Activated naive CD8-positive, alpha-beta T cell treated with anti-CD3 and anti-CD28 coated beads, Interleukin-2, amount 10 ng/mL, durations not matched to agents 7 days and 5 days (primary cell): ENCODE measurements around the gene PLCE1. TPM values are rescaled to one million over a fixed set of nuclear protein-coding genes. Genes with fewer than 3 reads are reported as not detected.
"Not testable (repeated sequence)": the region's sequence is repeated elsewhere in the genome, so short reads cannot be mapped to it uniquely, and the experiment has no call there.

Source experiments
- ATAC-seq: fragments of 150-1000 bp; cut with Tn5 transposase; one replicate; pipeline ENCODE4 v1.10.0; 2021; ENCODE audit warnings: low read depth, moderate library complexity
- POLR2A ChIA-PET: fragments of 350-600 bp; sonication (Branson Sonifier 250); formaldehyde crosslinking; loops from one replicate; lab custom pipeline; 2021; ENCODE audit warnings: antibody characterized with exemption; lab: Charles Lee
- DNase-seq: peaks from one replicate; pipeline ENCODE4 v3.0.0; 2021
- H3K27ac Mint-ChIP-seq: one replicate; pipeline ENCODE4 v1.8.0; 2022; ENCODE audit warnings: mild to moderate bottlenecking, mixed read lengths
- H3K27me3 Mint-ChIP-seq: one replicate; pipeline ENCODE4 v1.8.0; 2022; ENCODE audit warnings: mild to moderate bottlenecking, moderate library complexity, mixed read lengths
- H3K36me3 Mint-ChIP-seq: one replicate; pipeline ENCODE4 v1.8.0; 2021; ENCODE audit warnings: mild to moderate bottlenecking, mixed read lengths
- H3K4me1 Mint-ChIP-seq: one replicate; pipeline ENCODE4 v1.8.0; 2021; ENCODE audit warnings: mixed read lengths
- H3K4me3 Mint-ChIP-seq: one replicate; pipeline ENCODE4 v1.8.0; 2022; ENCODE audit warnings: mild to moderate bottlenecking, moderate library complexity, mixed read lengths
- H3K9me3 Mint-ChIP-seq: one replicate; pipeline ENCODE4 v1.8.0; 2021; ENCODE audit warnings: mixed read lengths
- total RNA-seq, 2 experiments: library from RNA; stranded (reverse); gene quantifications; one replicate each; pipeline ENCODE4 v1.2.3, GENCODE V29; 2021

The PLCE1 gene
- total RNA-seq, result not detected

- H3K9me3 Mint-ChIP-seq, result no peaks in the 10 kb centered on the region
- H3K27ac Mint-ChIP-seq, result no peak within 1 kb of the TSS
- H3K27me3 Mint-ChIP-seq, result peaks cover 45% of the 10 kb centered on the region
- peak; percentile 41 for DNase-seq
- POLR2A ChIA-PET, result no interaction called here
- H3K36me3 Mint-ChIP-seq, result no peaks in the 10 kb centered on the region
- no peaks in the 10 kb centered on the region for H3K4me1 Mint-ChIP-seq
- ATAC-seq, result peak; percentile 73
- H3K4me3 Mint-ChIP-seq, result peak within 1 kb of the TSS; percentile 59
These were observed at the start of gene PLCE1 for GRCh38 chr10:93993782-93994437. Gene PLCE1, plus strand, starts transcription at chr10:93993931. Its CDS starts 37,116 bp downstream, at chr10:94031047.

GRCh38 chr10:93945819-93946218 is 47.9 kb upstream of the PLCE1 start:
- Mint-ChIP-seq H3K27ac (no peak overlapping the region), H3K36me3 (no peaks in the 10 kb centered on the region), H3K27me3 (no peaks in the 10 kb centered on the region), H3K4me1 (no peaks in the 10 kb centered on the region), H3K9me3 (no peaks in the 10 kb centered on the region), H3K4me3 (no peak overlapping the region)
- DNase-seq, result no peak
- POLR2A ChIA-PET, result no interaction called here
- ATAC-seq, result no peak

GRCh38 chr10:93947055-93947454 is 46.7 kb upstream of the PLCE1 start:
- Mint-ChIP-seq H3K4me1 (no peaks in the 10 kb centered on the region), H3K27ac (no peak overlapping the region), H3K27me3 (peaks cover 2% of the 10 kb centered on the region), H3K36me3 (no peaks in the 10 kb centered on the region), H3K4me3 (no peak overlapping the region), H3K9me3 (no peaks in the 10 kb centered on the region)
- DNase-seq (no peak), ATAC-seq (no peak)
- POLR2A ChIA-PET, result no interaction called here

GRCh38 chr10:93947524-93947923 is 46.2 kb upstream of the PLCE1 start:
- ATAC-seq, result no peak
- H3K4me1 Mint-ChIP-seq, result no peaks in the 10 kb centered on the region
- H3K4me3 Mint-ChIP-seq, result no peak overlapping the region
- H3K27ac Mint-ChIP-seq, result no peak overlapping the region
- H3K36me3 Mint-ChIP-seq, result no peaks in the 10 kb centered on the region
- no peak for DNase-seq
- peaks cover 2% of the 10 kb centered on the region for H3K27me3 Mint-ChIP-seq
- no peaks in the 10 kb centered on the region for H3K9me3 Mint-ChIP-seq
- POLR2A ChIA-PET, result no interaction called here

- DNase-seq (no peak), ATAC-seq (no peak)
- Mint-ChIP-seq H3K9me3 (no peaks in the 10 kb centered on the region), H3K27ac (peak overlapping the region; percentile 12), H3K4me1 (no peaks in the 10 kb centered on the region), H3K27me3 (peaks cover 2% of the 10 kb centered on the region), H3K4me3 (no peak overlapping the region), H3K36me3 (no peaks in the 10 kb centered on the region)
- POLR2A ChIA-PET, result no interaction called here
These were observed 41.8 kb upstream of the PLCE1 start for GRCh38 chr10:93951905-93952304.

- H3K4me3 Mint-ChIP-seq, result no peak overlapping the region
- no peaks in the 10 kb centered on the region for H3K9me3 Mint-ChIP-seq
- ATAC-seq, result no peak
- no peak overlapping the region for H3K27ac Mint-ChIP-seq
- peaks cover 2% of the 10 kb centered on the region for H3K27me3 Mint-ChIP-seq
- no peaks in the 10 kb centered on the region for H3K36me3 Mint-ChIP-seq
- POLR2A ChIA-PET, result no interaction called here
- no peak for DNase-seq
- H3K4me1 Mint-ChIP-seq, result no peaks in the 10 kb centered on the region
These were observed 39.4 kb upstream of the PLCE1 start for GRCh38 chr10:93954299-93954698.

GRCh38 chr10:93954726-93955363 is 38.9 kb upstream of the PLCE1 start:
- Mint-ChIP-seq H3K4me1 (no peaks in the 10 kb centered on the region), H3K9me3 (no peaks in the 10 kb centered on the region), H3K27me3 (peaks cover 2% of the 10 kb centered on the region), H3K4me3 (no peak overlapping the region), H3K36me3 (no peaks in the 10 kb centered on the region), H3K27ac (no peak overlapping the region)
- DNase-seq (no peak), ATAC-seq (no peak)
- POLR2A ChIA-PET, result no interaction called here

GRCh38 chr10:93958834-93959233 is 34.9 kb upstream of the PLCE1 start:
- DNase-seq (no peak), ATAC-seq (no peak)
- Mint-ChIP-seq H3K4me1 (no peaks in the 10 kb centered on the region), H3K9me3 (no peaks in the 10 kb centered on the region), H3K36me3 (no peaks in the 10 kb centered on the region), H3K4me3 (no peak overlapping the region), H3K27me3 (no peaks in the 10 kb centered on the region), H3K27ac (no peak overlapping the region)
- POLR2A ChIA-PET, result no interaction called here

- ATAC-seq, H3K36me3 Mint-ChIP-seq, H3K27ac Mint-ChIP-seq, DNase-seq, POLR2A ChIA-PET, H3K27me3 Mint-ChIP-seq, H3K9me3 Mint-ChIP-seq, H3K4me1 Mint-ChIP-seq, H3K4me3 Mint-ChIP-seq: not testable (repeated sequence)
These were observed 32.7 kb upstream of the PLCE1 start for GRCh38 chr10:93960988-93961387.

GRCh38 chr10:93962973-93963372 is 30.8 kb upstream of the PLCE1 start:
- Mint-ChIP-seq H3K4me3 (no peak overlapping the region), H3K36me3 (no peaks in the 10 kb centered on the region), H3K4me1 (no peaks in the 10 kb centered on the region), H3K27ac (no peak overlapping the region), H3K9me3 (no peaks in the 10 kb centered on the region), H3K27me3 (no peaks in the 10 kb centered on the region)
- no peak for DNase-seq
- no peak for ATAC-seq
- POLR2A ChIA-PET, result no interaction called here

GRCh38 chr10:93963434-93963833 is 30.3 kb upstream of the PLCE1 start:
- Mint-ChIP-seq H3K4me3 (no peak overlapping the region), H3K36me3 (no peaks in the 10 kb centered on the region), H3K4me1 (no peaks in the 10 kb centered on the region), H3K27ac (no peak overlapping the region), H3K27me3 (no peaks in the 10 kb centered on the region), H3K9me3 (no peaks in the 10 kb centered on the region)
- ATAC-seq (no peak), DNase-seq (no peak)
- POLR2A ChIA-PET, result no interaction called here

- no peak for ATAC-seq
- H3K36me3 Mint-ChIP-seq, result no peaks in the 10 kb centered on the region
- POLR2A ChIA-PET, result no interaction called here
- no peak overlapping the region for H3K4me3 Mint-ChIP-seq
- H3K27ac Mint-ChIP-seq, result no peak overlapping the region
- no peaks in the 10 kb centered on the region for H3K4me1 Mint-ChIP-seq
- no peaks in the 10 kb centered on the region for H3K27me3 Mint-ChIP-seq
- DNase-seq, result no peak
- H3K9me3 Mint-ChIP-seq, result no peaks in the 10 kb centered on the region
These were observed 27.8 kb upstream of the PLCE1 start for GRCh38 chr10:93965911-93966310.

- DNase-seq (no peak), ATAC-seq (no peak)
- Mint-ChIP-seq H3K9me3 (no peaks in the 10 kb centered on the region), H3K4me1 (no peaks in the 10 kb centered on the region), H3K27ac (no peak overlapping the region), H3K27me3 (no peaks in the 10 kb centered on the region), H3K36me3 (no peaks in the 10 kb centered on the region), H3K4me3 (no peak overlapping the region)
- POLR2A ChIA-PET, result no interaction called here
These were observed 26.0 kb upstream of the PLCE1 start for GRCh38 chr10:93967756-93968155.

GRCh38 chr10:93968540-93968945 is 25.2 kb upstream of the PLCE1 start:
- no peak for DNase-seq
- no peaks in the 10 kb centered on the region for H3K9me3 Mint-ChIP-seq
- H3K4me3 Mint-ChIP-seq, result no peak overlapping the region
- POLR2A ChIA-PET, result no interaction called here
- H3K36me3 Mint-ChIP-seq, result no peaks in the 10 kb centered on the region
- no peaks in the 10 kb centered on the region for H3K4me1 Mint-ChIP-seq
- no peak for ATAC-seq
- H3K27me3 Mint-ChIP-seq, result peaks cover 2% of the 10 kb centered on the region
- no peak overlapping the region for H3K27ac Mint-ChIP-seq
